Right ventricle myocardium inferior (tissue), 1 donor: Measurements from ENCODE around the gene MYLIP. TPM values are rescaled to one million over a fixed set of nuclear protein-coding genes. Genes with fewer than 3 reads are reported as not detected.

Experiments
- ATAC-seq: fragments of 200-7000 bp; cut with Tn5 transposase; one replicate; pipeline ENCODE4 v1.9.1; 2020; ENCODE audit warnings: mild to moderate bottlenecking, moderate library complexity
- DNase-seq: peaks from one replicate; pipeline ENCODE4 v3.0.0; 2021; ENCODE audit errors: missing footprints
- intact Hi-C: fragments of 100-400 bp; cut with DNase I; formaldehyde crosslinking; loops from one replicate; pipeline ENCODE4 v1.11.0; 2022
- total RNA-seq: library from RNA; stranded (reverse); fragmentation: NEBNext Ultra II Directional; extraction: Animal tissue kit (Norgen Biotek cat#: 25700); gene quantifications from one replicate; pipeline ENCODE4 v1.2.1, GENCODE V29; 2021
- donor health status: DM: no; HTN: yes; CAD: no; lungs with severe emphysema.

The MYLIP gene
- total RNA-seq, 1 donor from 2014 or later, result 13.0 TPM

DNA sequence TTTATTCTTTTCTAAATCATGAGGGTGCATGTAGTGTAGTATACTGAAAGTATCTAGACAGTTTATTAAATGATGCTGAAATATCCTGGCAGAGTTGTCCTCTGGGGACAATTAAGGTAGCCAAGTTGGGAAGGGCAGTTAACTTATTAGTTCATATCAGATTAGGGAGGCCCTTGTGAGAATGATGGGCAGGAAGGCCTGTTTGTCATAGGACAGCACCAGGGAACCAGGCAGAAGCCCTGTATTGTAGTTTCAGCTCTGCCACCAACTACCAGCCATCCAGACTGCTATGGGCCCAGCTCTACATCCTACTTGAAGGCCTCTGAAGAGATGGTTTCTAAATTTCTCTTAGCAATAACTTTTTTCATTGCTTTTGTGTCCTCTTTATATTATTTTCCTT lies 4.0 kb downstream of the MYLIP start:
- intact Hi-C loops, result no loop called here
- ATAC-seq (no peak), DNase-seq (no peak)

DNA sequence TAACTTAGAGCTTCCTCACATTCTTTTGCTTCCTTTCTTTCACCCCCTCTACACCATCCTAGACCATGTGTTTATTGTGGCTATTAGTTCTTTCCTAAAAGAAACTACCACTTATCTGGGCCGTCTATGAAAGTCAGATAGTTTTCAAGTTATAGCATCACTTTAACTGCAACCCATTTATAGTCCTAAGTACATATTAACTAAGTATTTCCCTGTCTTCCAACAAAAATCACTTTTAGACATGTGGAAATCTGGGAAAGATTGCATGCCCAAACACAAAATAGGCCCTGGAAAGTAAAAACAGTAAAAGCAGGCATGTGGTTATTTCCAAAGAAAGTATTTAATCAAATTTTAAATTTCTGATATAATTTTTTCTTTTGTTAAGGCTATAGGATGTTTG lies 5.5 kb downstream of the MYLIP start:
- intact Hi-C loops, result no loop called here
- ATAC-seq (no peak), DNase-seq (no peak)

DNA sequence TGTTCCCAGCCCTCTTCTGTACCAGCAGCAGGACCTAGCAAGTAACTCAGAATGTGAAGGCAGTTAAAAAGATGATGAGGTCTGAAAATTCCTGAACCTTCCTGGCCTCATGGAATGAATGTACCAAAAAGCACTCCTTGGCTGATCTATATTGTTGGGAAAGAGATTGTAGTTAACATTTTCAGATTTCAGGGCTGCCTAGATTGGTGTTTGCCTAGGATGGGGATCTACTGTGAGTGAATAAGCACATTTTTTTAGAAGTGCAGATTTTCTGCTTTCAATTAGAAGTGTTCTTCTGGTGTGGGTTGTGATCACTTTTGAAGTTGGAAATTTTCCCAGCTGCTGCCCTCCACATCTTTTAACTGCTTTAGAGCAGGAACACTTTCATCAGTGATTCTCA lies 6.2 kb downstream of the MYLIP start:
- no peak for ATAC-seq
- DNase-seq, result no peak
- intact Hi-C loops, result no loop called here

DNA sequence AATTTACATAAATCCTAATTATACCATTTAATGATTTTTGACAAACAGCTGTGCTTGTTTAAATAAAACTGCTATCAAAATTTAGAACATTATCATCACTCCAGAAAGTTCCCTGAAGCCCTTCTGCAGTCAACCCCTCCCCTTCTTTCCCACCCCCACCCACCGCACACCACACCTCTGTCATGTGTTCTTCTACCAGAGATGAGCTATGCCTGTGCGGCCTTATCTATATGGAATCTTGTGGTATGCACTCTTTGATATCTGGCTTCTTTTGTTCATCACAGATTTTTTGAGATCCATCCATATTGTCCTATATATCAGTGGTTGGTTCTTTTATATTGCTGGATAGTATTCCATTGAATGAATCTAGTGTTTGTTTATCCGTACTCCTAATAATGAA lies 7.2 kb downstream of the MYLIP start:
- intact Hi-C loops, result no loop called here
- ATAC-seq (no peak), DNase-seq (no peak)

DNA sequence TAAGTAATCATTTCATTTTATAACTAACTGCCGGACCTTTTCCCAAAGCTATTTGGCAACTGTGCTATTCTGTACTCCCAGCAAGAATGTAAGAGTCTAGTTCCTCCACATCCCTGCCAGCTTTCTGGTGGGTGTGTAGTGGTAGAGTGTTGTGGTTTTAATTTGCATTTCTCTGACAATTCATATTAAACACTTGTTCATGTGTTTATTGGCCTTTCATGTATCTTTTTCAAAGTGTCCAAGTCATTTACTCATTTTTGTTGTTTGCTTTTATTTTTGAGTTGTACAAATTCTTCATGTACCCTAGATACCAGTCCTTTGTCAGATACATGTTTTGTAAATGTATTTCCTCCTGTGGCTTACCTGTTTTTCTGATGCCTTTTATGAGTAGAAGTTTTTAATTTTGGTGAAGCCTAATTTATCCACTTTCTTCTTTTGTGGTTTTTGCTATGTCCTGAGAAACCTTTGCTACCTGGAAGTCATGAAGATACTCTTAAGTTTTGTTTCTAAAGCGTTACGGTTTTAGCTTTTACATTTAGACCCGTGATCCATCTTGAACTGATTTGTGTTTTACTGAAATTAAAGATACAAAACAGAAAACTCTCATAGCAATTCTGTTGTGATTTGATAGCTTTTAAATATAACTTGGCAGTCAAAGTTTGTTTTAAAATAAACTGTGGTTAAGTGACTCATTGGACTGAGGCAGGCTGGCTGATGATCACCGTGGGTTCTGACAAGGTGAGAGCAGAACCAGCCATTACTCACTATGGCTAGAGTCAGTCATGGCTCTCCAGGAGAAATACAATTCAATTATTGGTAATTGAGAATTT lies 8.0 kb downstream of the MYLIP start:
- peak; percentile 54 for ATAC-seq
- intact Hi-C loops, result no loop called here
- no peak for DNase-seq

DNA sequence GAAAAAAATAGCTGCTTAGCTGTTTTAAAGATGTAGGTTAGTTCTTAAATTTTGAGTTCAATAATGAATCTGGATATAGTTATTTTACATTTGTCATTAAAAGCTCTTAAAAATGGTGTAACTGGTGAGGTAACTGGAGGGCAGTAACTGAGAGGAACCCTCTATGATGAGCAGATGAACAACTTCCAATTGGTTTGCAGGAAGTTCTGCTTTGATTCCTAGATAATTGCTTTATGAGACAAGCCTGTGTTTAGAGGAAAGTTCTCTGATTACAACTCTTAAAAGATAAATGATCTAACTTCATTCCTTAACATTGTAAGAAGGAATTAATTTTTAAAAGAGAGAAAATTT lies 8.5 kb downstream of the MYLIP start:
- intact Hi-C loops, result no loop called here
- DNase-seq (no peak), ATAC-seq (no peak)

DNA sequence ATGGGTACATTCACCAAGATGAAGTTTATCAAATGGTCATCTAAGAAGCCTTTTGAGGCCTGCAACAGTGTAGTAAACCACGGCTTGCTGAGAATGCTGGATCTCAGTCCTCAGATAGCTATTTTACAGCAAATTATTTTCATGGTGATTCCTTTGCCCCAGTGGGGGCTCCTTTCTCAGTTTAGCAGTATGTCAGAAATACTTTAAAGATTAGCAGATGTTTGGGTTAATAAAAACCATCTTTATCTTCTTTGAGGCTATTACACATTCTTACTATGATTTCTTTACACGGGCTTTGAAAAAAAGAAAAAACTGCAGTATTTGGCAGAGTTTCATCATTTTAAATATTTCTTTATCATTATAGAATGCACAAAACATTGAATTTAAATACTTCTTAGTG lies 10.7 kb downstream of the MYLIP start:
- intact Hi-C loops, result no loop called here

DNA sequence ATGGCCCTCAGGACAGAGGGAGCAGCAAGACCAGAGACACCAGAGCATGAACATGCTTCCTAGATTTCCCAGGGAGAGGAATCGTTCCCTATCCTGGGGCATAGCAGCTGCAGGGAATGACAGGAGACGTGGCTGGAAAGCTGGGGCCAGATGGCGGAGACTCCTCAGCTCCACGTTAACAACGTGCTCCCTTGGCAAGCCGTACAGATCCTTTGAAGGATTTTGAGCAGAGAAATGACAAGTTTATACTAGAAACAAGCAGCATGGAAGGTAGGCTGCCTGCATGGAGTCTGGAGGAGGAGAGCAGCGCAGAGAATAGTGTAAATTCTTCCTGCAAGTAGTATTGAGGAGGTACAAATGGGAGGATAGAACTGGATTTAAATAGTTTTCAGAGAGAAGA lies 11.7 kb downstream of the MYLIP start:
- intact Hi-C loops, result no loop called here
- DNase-seq, result no peak
- ATAC-seq, result no peak

More for the DNA sequence above, 10.7 kb downstream of the MYLIP start:
- no peak for DNase-seq
- ATAC-seq, result no peak

DNA sequence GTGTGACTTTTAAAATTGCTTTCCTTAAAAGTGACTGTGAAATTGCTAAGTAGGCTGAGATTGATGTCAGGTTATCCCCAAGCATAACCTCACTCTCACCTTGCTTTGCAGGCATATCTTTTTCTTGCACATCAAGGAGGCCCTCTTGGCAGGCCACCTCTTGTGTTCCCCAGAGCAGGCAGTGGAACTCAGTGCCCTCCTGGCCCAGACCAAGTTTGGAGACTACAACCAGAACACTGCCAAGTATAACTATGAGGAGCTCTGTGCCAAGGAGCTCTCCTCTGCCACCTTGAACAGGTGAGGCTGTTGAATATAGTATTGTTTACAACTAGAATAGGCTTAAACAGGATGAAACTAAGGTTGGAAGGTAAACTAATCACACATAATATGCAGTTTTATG lies 12.6 kb downstream of the MYLIP start:
- intact Hi-C loops, result no loop called here
- peak; percentile 66 for ATAC-seq
- DNase-seq, result no peak

DNA sequence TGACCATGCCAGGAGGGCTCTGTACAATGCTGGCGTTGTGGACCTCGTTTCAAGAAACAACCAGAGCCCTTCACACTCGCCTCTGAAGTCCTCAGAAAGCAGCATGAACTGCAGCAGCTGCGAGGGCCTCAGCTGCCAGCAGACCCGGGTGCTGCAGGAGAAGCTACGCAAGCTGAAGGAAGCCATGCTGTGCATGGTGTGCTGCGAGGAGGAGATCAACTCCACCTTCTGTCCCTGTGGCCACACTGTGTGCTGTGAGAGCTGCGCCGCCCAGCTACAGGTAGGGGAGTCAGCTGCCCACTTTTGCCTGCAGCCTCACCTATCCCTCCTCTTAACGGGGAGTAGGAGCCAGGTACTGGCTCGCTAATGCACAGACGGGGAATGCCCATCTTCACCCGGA lies 16.2 kb downstream of the MYLIP start:
- ATAC-seq, result no peak
- no peak for DNase-seq
- intact Hi-C loops, result no loop called here

DNA sequence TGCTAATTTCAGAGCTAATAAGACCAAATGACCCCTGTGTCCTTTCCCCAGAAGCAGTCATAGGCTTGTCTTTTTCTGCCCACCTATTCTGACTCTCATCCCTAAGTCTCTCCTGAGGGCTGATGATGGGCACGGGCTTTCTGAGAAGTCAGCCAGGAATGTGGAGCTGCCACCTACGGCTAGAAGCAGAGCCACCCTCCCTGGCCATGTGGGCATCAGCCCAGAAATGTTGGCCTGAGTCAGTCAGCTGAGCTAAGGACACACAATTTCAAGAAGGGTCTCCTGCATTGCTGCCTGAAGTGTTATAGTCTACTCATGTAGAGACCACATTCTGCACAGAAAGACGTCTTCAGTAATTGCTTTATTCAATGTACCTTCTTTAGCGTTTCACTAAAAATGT lies 17.1 kb downstream of the MYLIP start:
- ATAC-seq (no peak), DNase-seq (no peak)

DNA sequence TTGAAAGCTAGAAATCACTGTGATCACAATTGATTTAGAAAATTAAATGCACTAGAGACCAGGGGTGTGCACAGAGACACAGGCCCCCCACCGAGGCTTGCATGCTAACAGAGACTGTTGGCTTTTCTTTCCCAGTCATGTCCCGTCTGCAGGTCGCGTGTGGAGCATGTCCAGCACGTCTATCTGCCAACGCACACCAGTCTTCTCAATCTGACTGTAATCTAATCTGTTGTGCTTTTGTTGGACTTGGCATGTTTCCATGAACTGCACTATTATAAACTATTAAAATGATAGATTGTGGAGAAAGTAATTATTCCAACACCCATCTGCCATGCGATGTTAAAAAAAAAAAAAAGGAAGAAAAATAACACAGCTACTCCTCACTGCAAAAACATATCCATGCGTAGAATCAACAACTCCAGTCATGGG lies 17.7 kb downstream of the MYLIP start:
- intact Hi-C loops, result no loop called here
- ATAC-seq, result no peak
- DNase-seq, result no peak

More for the DNA sequence above, 17.1 kb downstream of the MYLIP start:
- intact Hi-C loops, result no loop called here

DNA sequence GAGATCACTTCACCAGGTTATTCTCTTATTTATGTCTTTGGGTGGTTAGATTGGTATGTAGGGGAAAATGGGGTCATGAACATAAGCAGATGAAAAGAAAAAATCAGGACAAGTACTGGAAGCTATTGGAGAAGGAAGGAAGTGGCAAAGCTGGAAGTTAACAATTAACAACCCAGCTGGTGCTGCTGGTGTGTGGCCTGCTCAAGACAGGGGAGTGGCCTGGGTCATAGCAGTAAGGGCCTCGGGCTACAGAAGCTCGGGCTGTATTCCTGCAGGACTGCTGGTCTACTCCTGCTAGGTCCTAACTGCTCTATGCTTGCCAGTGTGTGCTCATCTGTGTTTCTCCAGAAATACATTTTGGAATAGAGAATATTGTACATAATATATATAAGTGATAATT lies 19.6 kb downstream of the MYLIP start:
- intact Hi-C loops, result no loop called here
- ATAC-seq (no peak), DNase-seq (no peak)

DNA sequence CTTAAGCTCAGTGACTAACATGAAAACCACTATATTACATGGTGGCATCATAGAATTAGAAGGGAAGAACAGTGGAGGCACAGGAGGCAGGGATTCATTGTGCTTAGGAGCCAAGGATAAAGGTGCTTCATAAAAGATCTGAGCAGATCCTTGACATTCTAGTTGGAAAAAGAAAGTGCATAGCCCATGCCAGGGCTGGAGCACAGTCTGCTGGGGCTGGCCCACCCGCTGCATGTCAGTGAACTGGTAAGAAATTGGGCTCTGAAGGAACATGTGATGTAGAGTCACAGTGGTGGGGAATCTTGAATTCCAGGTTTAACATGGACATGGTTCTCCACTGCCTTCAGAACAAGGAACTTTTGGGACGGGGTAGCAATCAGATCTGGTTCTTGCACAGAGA lies 20.4 kb downstream of the MYLIP start:
- no peak for ATAC-seq
- no peak for DNase-seq
- intact Hi-C loops, result no loop called here

DNA sequence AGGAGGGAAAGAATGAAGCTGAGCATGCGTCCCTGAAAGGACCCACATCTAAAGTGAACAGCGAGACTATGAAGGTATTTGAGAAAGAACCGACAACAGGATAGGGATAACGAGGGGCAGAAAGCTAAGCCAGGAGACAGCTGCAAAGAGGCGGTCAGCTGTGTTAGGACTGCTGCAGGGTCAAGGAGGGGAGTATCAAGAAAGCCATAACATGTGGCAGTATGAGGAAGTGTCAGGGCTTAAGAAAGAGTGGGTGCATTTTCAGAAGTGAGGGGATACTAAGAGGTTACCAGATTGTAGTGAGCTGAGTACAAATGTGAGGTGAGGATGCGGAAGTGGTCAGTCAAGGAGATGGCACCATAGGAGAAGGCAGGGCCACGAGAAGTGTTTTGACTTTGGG lies 21.2 kb downstream of the MYLIP start:
- no peak for DNase-seq
- intact Hi-C loops, result no loop called here
- ATAC-seq, result no peak

DNA sequence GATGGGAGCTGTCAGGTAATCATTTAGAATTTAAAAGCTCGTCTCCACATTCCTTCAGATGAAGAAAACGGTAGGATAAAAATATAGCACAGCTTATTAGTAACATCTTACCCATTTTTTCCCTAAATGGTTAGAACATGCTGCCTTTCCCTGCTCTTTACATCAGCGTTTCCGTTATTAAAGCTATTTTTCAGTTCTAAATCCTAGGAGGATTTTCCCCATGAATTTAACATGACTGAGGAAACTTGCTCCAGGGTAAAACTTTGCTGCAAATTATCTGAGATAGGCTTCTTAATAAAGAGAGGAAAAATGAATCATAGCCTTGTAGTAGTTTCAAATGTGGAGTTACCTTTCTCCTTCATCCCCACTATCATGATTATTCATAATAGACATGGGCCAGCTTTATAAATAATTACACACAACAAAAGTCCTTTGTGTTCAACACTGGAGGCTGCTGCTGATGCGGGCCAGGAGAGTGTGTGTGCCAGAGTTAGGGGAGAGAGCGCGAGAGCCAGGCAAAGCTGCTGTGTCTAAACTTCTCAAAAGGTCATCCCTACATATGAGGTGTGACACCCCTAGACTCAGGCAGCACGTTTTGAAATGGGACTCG lies 24.4 kb downstream of the MYLIP start:
- no peak for DNase-seq
- intact Hi-C loops, result no loop called here
- ATAC-seq, result no peak

DNA sequence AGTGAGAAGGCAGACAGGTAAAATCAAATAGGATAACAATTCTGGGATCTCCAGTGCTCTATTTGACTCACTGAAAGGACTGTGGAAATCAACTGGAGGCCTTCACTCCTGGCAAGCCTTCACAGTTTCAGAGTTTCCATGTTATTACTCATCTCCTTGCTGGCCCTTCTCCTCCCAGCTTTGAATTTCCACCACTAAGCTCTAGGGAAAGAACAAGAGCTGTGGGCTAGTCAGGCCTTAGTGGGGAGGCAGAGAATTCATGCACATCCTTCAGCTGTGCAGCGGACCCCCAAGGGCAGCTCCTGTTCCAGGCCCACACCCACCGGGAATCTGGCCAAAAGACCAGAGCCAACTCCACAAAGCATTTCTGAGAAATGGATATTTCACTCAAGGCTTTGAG lies 26.0 kb downstream of the MYLIP start:
- DNase-seq, result no peak
- ATAC-seq, result peak; percentile 92
- intact Hi-C loops, result no loop called here

DNA sequence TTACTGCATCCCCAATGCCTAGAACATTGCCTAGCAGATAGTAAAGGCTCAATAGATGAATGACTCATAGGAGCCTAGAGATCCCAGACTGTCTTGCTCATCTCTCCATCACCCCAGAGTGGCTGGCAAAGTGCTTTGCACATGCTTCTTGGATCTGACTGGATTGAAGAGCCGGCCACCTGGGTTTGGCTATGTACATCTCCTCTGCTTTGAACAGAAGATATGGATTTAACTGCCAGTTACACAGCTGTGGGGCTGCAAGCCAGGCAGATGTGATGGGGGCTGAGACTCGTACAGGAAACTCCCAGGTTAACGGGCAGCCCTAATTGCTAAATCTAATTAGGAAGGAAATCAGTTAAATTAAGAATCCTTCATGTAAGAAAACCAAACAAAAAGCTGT lies 28.6 kb downstream of the MYLIP start:
- intact Hi-C loops, result no loop called here
- ATAC-seq (no peak), DNase-seq (no peak)

DNA sequence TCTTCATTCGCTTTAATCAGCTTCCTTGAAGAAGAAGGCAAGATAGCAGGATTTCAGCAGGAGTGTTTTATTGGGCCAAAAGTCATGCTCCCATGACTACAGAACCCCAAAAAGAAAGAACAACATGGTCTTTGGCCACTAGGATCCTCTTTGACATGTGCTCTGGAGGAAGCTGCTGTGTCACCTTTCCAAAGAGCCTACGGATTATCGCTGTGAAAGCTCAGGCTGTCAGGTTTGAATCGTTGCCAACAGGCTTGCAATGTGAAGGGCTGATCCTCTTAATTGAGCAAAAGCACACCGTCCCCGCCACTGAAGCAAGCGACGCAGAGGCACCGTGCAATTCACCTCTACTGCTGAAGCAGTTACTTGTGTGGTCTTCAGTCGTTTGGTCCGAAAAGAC lies 29.0 kb downstream of the MYLIP start:
- intact Hi-C loops, result no loop called here
- ATAC-seq (peak; percentile 43), DNase-seq (no peak)

DNA sequence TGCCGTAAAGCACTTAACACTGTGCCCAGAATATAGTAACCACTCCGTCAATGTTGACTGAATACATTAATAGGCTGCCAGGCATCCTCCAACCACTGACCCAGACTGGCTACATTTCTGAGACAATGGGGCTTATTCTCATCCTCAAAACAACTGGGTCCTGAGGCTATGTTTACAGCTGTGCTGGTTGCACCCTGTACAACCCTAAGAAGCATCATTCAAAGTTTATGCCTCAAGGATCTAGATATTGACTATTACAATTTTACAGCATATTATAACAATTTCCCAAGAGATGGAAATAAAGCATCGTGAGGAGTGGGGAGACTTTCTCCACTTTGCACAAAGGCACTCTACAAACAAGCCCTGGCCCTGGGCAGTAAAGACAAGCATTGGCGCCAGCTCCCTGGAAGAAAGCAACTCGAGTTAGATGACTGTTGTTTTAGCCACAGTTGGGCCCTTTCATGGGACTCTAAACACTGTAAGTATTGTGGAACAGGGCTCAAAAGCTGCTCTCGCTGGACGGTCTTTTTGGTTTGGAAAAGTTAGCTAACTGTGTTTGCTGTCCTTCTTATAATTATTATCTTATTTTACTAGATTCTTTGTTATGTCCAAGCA lies 30.2 kb downstream of the MYLIP start:
- ATAC-seq (no peak), DNase-seq (no peak)
- intact Hi-C loops, result no loop called here
